Neural cell (in vitro differentiated cells): ENCODE measurements around the gene FNDC3B. TPM values are rescaled to one million over a fixed set of nuclear protein-coding genes. Genes with fewer than 3 reads are reported as not detected.

Experiments
- H2AFZ ChIP-seq: fragments of 200-600, 300-800 bp; sonication (generic), shearing (Covaris generic); 2 replicates; pipeline ENCODE4 v1.6.0; 2014; ENCODE audit warnings: low read depth, mild to moderate bottlenecking, antibody characterized with exemption, low read length, moderate library complexity
- H3F3A ChIP-seq: fragments of 200-600 bp; shearing (Covaris generic); 2 replicates; pipeline ENCODE4 v1.6.1; 2016; ENCODE audit warnings: mild to moderate bottlenecking, moderate library complexity, mixed read lengths, antibody characterized with exemption, low read length; ENCODE audit not compliant: insufficient read depth, poor library complexity, severe bottlenecking
- H3K27ac ChIP-seq: fragments of 200-600, 300-800 bp; sonication (generic), shearing (Covaris generic); 2 replicates; pipeline ENCODE4 v1.5.1; 2014; ENCODE audit warnings: mild to moderate bottlenecking, low read length, moderate library complexity
- H3K27me3 ChIP-seq: fragments of 300-800, 200-600 bp; sonication (generic), shearing (Covaris generic); 2 replicates; pipeline ENCODE4 v1.6.0; 2014; ENCODE audit warnings: mild to moderate bottlenecking, low read depth, low read length, moderate library complexity; ENCODE audit not compliant: insufficient read depth
- H3K36me3 ChIP-seq: fragments of 300-800, 200-600 bp; sonication (generic), shearing (Covaris generic); 2 replicates; pipeline ENCODE4 v1.5.1; 2014; ENCODE audit warnings: mild to moderate bottlenecking, antibody characterized with exemption, low read length, moderate library complexity; ENCODE audit not compliant: insufficient read depth
- H3K4me2 ChIP-seq: fragments of 300-800, 200-600 bp; sonication (generic), shearing (Covaris generic); 2 replicates; pipeline ENCODE4 v1.6.0; 2014; ENCODE audit warnings: mild to moderate bottlenecking, low read length
- H3K4me3 ChIP-seq: fragments of 300-800, 200-600 bp; sonication (generic), shearing (Covaris generic); 2 replicates; pipeline ENCODE4 v1.5.1; 2014; ENCODE audit warnings: mild to moderate bottlenecking, low read length, moderate library complexity
- H3K79me2 ChIP-seq: fragments of 200-600 bp; shearing (Covaris generic); replicated peaks from 2 replicates; pipeline ENCODE4 v1.6.0; 2014; ENCODE audit warnings: mild to moderate bottlenecking, low read length, moderate library complexity; ENCODE audit not compliant: insufficient read depth
- H3K9ac ChIP-seq: fragments of 300-800, 200-600 bp; sonication (generic), shearing (Covaris generic); 2 replicates; pipeline ENCODE4 v1.6.1; 2016; ENCODE audit warnings: mild to moderate bottlenecking, low read length, mixed read lengths
- H3K9me2 ChIP-seq: fragments of 200-600 bp; shearing (Covaris generic); 2 replicates; pipeline ENCODE4 v1.6.1; 2016; ENCODE audit warnings: mild to moderate bottlenecking, low read length, mixed read lengths; ENCODE audit not compliant: insufficient read depth
- H3K9me3 ChIP-seq: fragments of 200-600, 300-800 bp; sonication (generic), shearing (Covaris generic); 2 replicates; pipeline ENCODE4 v1.6.1; 2016; ENCODE audit warnings: mild to moderate bottlenecking, mixed run types, low read length, moderate library complexity, mixed read lengths
- H4K20me1 ChIP-seq: fragments of 200-600 bp; shearing (Covaris generic); 2 replicates; pipeline ENCODE4 v1.6.1; 2016; ENCODE audit warnings: mild to moderate bottlenecking, mixed run types; ENCODE audit not compliant: insufficient read depth
- EP300 ChIP-seq: fragments of 450-650 bp; conservative IDR thresholded peaks from 2 replicates; pipeline ENCODE4 v1.6.1; 2014; ENCODE audit warnings: antibody characterized with exemption, mild to moderate bottlenecking, moderate library complexity; ENCODE audit not compliant: poor library complexity, severe bottlenecking
- EZH2 ChIP-seq: fragments of 200-600, 300-800 bp; shearing (Covaris generic), sonication (generic); IDR thresholded peaks from 2 replicates; pipeline ENCODE4 v1.6.1; 2014; ENCODE audit warnings: antibody characterized with exemption, low read length, borderline replicate concordance, mild to moderate bottlenecking; ENCODE audit not compliant: insufficient read depth, poor library complexity, severe bottlenecking
- MXI1 ChIP-seq: fragments of 450-650 bp; conservative IDR thresholded peaks from 2 replicates; pipeline ENCODE4 v1.6.1; 2014; ENCODE audit warnings: antibody characterized with exemption, mild to moderate bottlenecking; ENCODE audit not compliant: poor library complexity, severe bottlenecking
- POLR2AphosphoS5 ChIP-seq: IDR thresholded peaks from 2 replicates; pipeline ENCODE4 v1.6.1; 2012
- RAD21 ChIP-seq: fragments of 450-650 bp; conservative IDR thresholded peaks from 2 replicates; pipeline ENCODE4 v1.6.1; 2014; ENCODE audit warnings: antibody characterized with exemption, mild to moderate bottlenecking, moderate library complexity
- REST ChIP-seq: IDR thresholded peaks from 2 replicates; pipeline ENCODE4 v1.6.1; 2012; ENCODE audit warnings: borderline replicate concordance
- SMC3 ChIP-seq: fragments of 450-650 bp; conservative IDR thresholded peaks from 2 replicates; pipeline ENCODE4 v1.6.1; 2014; ENCODE audit warnings: antibody characterized with exemption, mild to moderate bottlenecking, moderate library complexity; ENCODE audit not compliant: poor library complexity
- TAF1 ChIP-seq: IDR thresholded peaks from 2 replicates; pipeline ENCODE4 v1.6.1; 2012; ENCODE audit warnings: low read depth
- polyA plus RNA-seq: library from polyadenylated mRNA; depleted of rRNA; stranded (reverse); fragments of >200 nt; gene quantifications from 2 replicates; pipeline ENCODE4 v1.2.3, GENCODE V29; 2014
- TF ChIP-seq, protein P1 (sequence below): fragments of 450-650 bp; IDR thresholded peaks from 2 replicates; pipeline ENCODE4 v1.5.1; 2014; ENCODE audit warnings: antibody characterized with exemption, mild to moderate bottlenecking, moderate library complexity; ENCODE audit not compliant: poor library complexity, severe bottlenecking

Gene FNDC3B
- polyA plus RNA-seq, 1 donor from 2014 or later = 4.9 TPM

DNA sequence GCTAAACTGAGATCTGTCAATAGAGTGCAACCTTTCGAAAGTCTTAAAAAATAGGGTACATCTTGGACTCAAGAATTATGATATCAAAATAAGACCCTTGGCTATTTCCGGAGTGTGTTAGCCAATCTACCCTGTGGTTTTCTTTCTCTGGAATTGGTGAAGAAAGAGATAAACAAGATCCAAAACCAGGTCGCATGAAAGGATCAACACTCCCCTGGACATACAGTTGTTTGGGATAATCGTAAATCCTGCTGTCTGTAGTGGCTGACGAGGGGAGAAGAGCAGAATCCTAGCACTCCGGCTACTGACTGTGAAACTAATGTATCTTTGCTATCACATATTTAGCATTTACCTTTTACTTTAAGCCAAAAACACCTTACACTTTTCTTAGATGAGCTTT is 30.9 kb downstream of the FNDC3B start:
- H2AFZ ChIP-seq = no peak overlapping the region
- H3F3A ChIP-seq = no peaks in the 10 kb centered on the region
- H3K27me3 ChIP-seq = no peaks in the 10 kb centered on the region
- H4K20me1 ChIP-seq = no peaks in the 10 kb centered on the region
- no peak overlapping the region for H3K9ac ChIP-seq
- peaks cover 36% of the 10 kb centered on the region for H3K79me2 ChIP-seq
- no peak for TF ChIP-seq POLR2AphosphoS5
- no peak for TF ChIP-seq RAD21
- TF ChIP-seq, protein P1, sequence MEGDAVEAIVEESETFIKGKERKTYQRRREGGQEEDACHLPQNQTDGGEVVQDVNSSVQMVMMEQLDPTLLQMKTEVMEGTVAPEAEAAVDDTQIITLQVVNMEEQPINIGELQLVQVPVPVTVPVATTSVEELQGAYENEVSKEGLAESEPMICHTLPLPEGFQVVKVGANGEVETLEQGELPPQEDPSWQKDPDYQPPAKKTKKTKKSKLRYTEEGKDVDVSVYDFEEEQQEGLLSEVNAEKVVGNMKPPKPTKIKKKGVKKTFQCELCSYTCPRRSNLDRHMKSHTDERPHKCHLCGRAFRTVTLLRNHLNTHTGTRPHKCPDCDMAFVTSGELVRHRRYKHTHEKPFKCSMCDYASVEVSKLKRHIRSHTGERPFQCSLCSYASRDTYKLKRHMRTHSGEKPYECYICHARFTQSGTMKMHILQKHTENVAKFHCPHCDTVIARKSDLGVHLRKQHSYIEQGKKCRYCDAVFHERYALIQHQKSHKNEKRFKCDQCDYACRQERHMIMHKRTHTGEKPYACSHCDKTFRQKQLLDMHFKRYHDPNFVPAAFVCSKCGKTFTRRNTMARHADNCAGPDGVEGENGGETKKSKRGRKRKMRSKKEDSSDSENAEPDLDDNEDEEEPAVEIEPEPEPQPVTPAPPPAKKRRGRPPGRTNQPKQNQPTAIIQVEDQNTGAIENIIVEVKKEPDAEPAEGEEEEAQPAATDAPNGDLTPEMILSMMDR = no peak
- no peak for TF ChIP-seq MXI1
- TF ChIP-seq EP300 = no peak
- TF ChIP-seq REST = no peak
- no peak for TF ChIP-seq EZH2
- TF ChIP-seq SMC3 = no peak
- no peak for TF ChIP-seq TAF1
- no peak overlapping the region for H3K27ac ChIP-seq
- no peaks in the 10 kb centered on the region for H3K9me3 ChIP-seq
- H3K4me3 ChIP-seq = no peak overlapping the region
- no peak overlapping the region for H3K4me2 ChIP-seq
- no peaks in the 10 kb centered on the region for H3K9me2 ChIP-seq
- no peaks in the 10 kb centered on the region for H3K36me3 ChIP-seq

DNA sequence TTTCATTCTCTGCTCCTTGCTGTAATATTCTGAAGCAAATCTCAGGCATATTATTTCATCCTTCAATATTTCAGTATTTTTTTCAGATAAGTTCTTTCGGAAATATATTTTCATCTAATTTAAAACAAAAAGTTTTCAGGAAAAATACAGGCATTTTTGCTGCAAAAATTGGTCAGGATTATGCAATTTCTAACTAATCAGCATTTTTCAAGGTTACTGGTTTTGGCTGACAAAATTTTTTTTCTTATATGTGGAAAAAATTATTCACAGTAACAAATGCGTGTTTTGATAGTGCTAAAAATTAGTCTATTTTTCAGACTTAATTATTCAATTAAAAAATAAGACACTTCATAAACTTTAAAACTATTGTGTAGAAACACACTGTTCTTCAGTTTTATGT is 31.4 kb downstream of the FNDC3B start:
- H3K36me3 ChIP-seq = no peaks in the 10 kb centered on the region
- H2AFZ ChIP-seq = no peak overlapping the region
- no peaks in the 10 kb centered on the region for H3K9me3 ChIP-seq
- H3K9ac ChIP-seq = no peak overlapping the region
- H3K27ac ChIP-seq = no peak overlapping the region
- no peaks in the 10 kb centered on the region for H3K27me3 ChIP-seq
- no peaks in the 10 kb centered on the region for H3K9me2 ChIP-seq
- H3K79me2 ChIP-seq = peaks cover 35% of the 10 kb centered on the region
- H3F3A ChIP-seq = no peaks in the 10 kb centered on the region
- no peak overlapping the region for H3K4me2 ChIP-seq
- no peak for TF ChIP-seq POLR2AphosphoS5
- no peak overlapping the region for H3K4me3 ChIP-seq
- H4K20me1 ChIP-seq = no peaks in the 10 kb centered on the region

DNA sequence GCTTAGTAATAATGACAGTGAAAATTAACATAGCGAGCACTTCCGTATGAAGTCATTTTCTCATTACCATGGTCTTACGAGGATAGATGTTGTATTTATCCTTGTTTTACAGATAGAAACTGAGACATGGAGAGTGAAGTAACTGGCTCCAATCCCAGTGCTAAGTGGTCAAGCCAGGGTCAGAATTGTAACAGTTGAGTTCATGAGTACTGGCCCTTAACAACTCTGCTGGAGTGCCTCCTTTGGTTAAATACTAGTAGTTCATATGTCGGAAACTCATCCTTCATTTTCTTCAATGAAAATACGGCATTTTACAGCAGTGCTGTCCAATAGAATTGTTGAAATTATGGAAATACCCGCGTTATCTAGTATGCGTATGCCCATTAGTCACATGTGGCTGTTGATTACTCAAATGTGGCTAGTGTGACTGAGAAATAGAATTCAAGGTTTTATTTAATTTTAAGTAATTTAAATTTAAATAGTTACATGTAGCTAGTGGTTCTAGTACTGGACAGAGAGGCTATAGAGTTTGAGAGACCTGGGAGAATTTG is 32.5 kb downstream of the FNDC3B start:
- Histone ChIP-seq H3K27ac (no peak overlapping the region), H3K4me2 (no peak overlapping the region), H3K9me3 (no peaks in the 10 kb centered on the region), H3K4me3 (no peak overlapping the region), H3K36me3 (no peaks in the 10 kb centered on the region), H3K79me2 (peaks cover 46% of the 10 kb centered on the region), H3K27me3 (no peaks in the 10 kb centered on the region), H2AFZ (no peak overlapping the region), H3K9me2 (no peaks in the 10 kb centered on the region), H3F3A (no peaks in the 10 kb centered on the region), H3K9ac (no peak overlapping the region), H4K20me1 (no peaks in the 10 kb centered on the region)
- no peak for TF ChIP-seq EZH2
- TF ChIP-seq RAD21 = no peak
- no peak for TF ChIP-seq MXI1
- no peak for TF ChIP-seq POLR2AphosphoS5
- TF ChIP-seq EP300 = no peak
- TF ChIP-seq REST = no peak
- TF ChIP-seq TAF1 = no peak
- TF ChIP-seq, protein P1 = no peak
- no peak for TF ChIP-seq SMC3
